HEK293 (cell line): ENCODE results near the gene HOXA10.

ENCODE experiments used
- CTCF ChIA-PET: fragments of 350-600 bp; formaldehyde crosslinking; extraction: SDS; loops from one replicate; lab custom pipeline; 2021; ENCODE audit warnings: antibody characterized with exemption; lab: Yijun Ruan, JAX
- POLR2A ChIA-PET: fragments of 300-600 bp; formaldehyde crosslinking; extraction: SDS; loops from one replicate; lab custom pipeline; 2020; ENCODE audit warnings: antibody characterized with exemption, inconsistent platforms; lab: Yijun Ruan, JAX
- H3K27ac ChIP-seq: fragments of 200-500 bp; sonication (Bioruptor generic); 2 replicates; pipeline ENCODE4 v1.5.1; 2014; ENCODE audit warnings: low read depth, low read length, control low read depth, inconsistent platforms; ENCODE audit errors: extremely low read depth
- H3K36me3 ChIP-seq, 2 experiments: fragments of 200-500 bp in 1 of 2; sonication (Bioruptor generic) in 1 of 2; 1 replicate in 1 of 2; 2 replicates in 1 of 2; pipeline ENCODE4 v1.5.1; 2014 to 2017; ENCODE audit warnings: inconsistent platforms in 2 of 2, low read length in 2 of 2; ENCODE audit not compliant: control insufficient read depth in 2 of 2, insufficient read depth in 1 of 2
- H3K4me1 ChIP-seq: fragments of 200-500 bp; sonication (Bioruptor generic); 2 replicates; pipeline ENCODE4 v1.5.1; 2014; ENCODE audit warnings: mild to moderate bottlenecking, low read length, inconsistent platforms; ENCODE audit not compliant: control insufficient read depth, insufficient read depth
- H3K4me3 ChIP-seq: 2 replicates; pipeline ENCODE4 v1.5.1; 2011; ENCODE audit warnings: low read depth, mild to moderate bottlenecking, control low read depth, low read length, moderate library complexity
- H3K9me3 ChIP-seq: fragments of 200-500 bp; sonication (Bioruptor generic); 2 replicates; pipeline ENCODE4 v1.5.1; 2014; ENCODE audit warnings: low read depth, low read length, inconsistent platforms; ENCODE audit not compliant: control insufficient read depth, insufficient read depth
- GLIS1 ChIP-seq: fragments of 450-650 bp; formaldehyde crosslinking; IDR thresholded peaks from 2 replicates; pipeline ENCODE4 v1.5.1; 2016; ENCODE audit warnings: missing biosample characterization, missing genetic modification characterization
- HOXD13 ChIP-seq: sonication (generic); formaldehyde crosslinking; IDR thresholded peaks from 2 replicates; pipeline ENCODE4 v1.8.0; 2022; ENCODE audit warnings: missing genetic modification reagents, borderline replicate concordance
- SP2 ChIP-seq: fragments of 450-650 bp; formaldehyde crosslinking; IDR thresholded peaks from 2 replicates; pipeline ENCODE4 v1.5.1; 2016; ENCODE audit warnings: missing biosample characterization, missing genetic modification characterization
- ZBTB7A ChIP-seq: fragments of 450-650 bp; formaldehyde crosslinking; IDR thresholded peaks from 2 replicates; pipeline ENCODE4 v1.5.1; 2016; ENCODE audit warnings: low read depth, missing biosample characterization, missing genetic modification characterization
- ZNF202 ChIP-seq: fragments of 450-650 bp; formaldehyde crosslinking; IDR thresholded peaks from 2 replicates; pipeline ENCODE4 v1.5.1; 2016; ENCODE audit warnings: missing biosample characterization, missing genetic modification characterization, borderline replicate concordance
- ZNF239 ChIP-seq: fragments of 450-650 bp; formaldehyde crosslinking; IDR thresholded peaks from 2 replicates; pipeline ENCODE4 v1.5.1; 2016; ENCODE audit warnings: missing biosample characterization, missing genetic modification characterization
- ZNF266 ChIP-seq: fragments of 450-650 bp; formaldehyde crosslinking; IDR thresholded peaks from 2 replicates; pipeline ENCODE4 v1.5.1; 2016; ENCODE audit warnings: missing biosample characterization, missing genetic modification characterization, low read depth
- ZNF341 ChIP-seq: fragments of 450-650 bp; formaldehyde crosslinking; IDR thresholded peaks from 2 replicates; pipeline ENCODE4; 2016; ENCODE audit warnings: low read depth, missing biosample characterization, missing genetic modification characterization
- ZNF37A ChIP-seq: fragments of 450-650 bp; IDR thresholded peaks from 2 replicates; pipeline ENCODE4 v1.5.1; 2018; ENCODE audit warnings: missing biosample characterization, missing genetic modification characterization
- ZNF394 ChIP-seq: fragments of 450-650 bp; formaldehyde crosslinking; IDR thresholded peaks from 2 replicates; pipeline ENCODE4 v1.5.1; 2016; ENCODE audit warnings: missing biosample characterization, missing genetic modification characterization, mild to moderate bottlenecking, moderate library complexity, borderline replicate concordance
- ZNF571 ChIP-seq: fragments of 450-650 bp; formaldehyde crosslinking; IDR thresholded peaks from 2 replicates; pipeline ENCODE4 v1.5.0; 2017; ENCODE audit warnings: missing biosample characterization, missing genetic modification characterization
- ZNF776 ChIP-seq: fragments of 450-650 bp; formaldehyde crosslinking; IDR thresholded peaks from 2 replicates; pipeline ENCODE4 v1.5.0; 2017; ENCODE audit warnings: missing biosample characterization, missing genetic modification characterization, borderline replicate concordance
- ZNF777 ChIP-seq: fragments of 450-650 bp; formaldehyde crosslinking; IDR thresholded peaks from 2 replicates; pipeline ENCODE4 v1.5.1; 2017; ENCODE audit warnings: missing biosample characterization, missing genetic modification characterization, borderline replicate concordance
- TF ChIP-seq, protein P1 (sequence below): fragments of 450-650 bp; formaldehyde crosslinking; IDR thresholded peaks from 2 replicates; pipeline ENCODE4 v1.5.1; 2016; ENCODE audit warnings: missing biosample characterization, missing genetic modification characterization
- TF ChIP-seq, protein P2 (sequence below): fragments of 450-650 bp; formaldehyde crosslinking; IDR thresholded peaks from 2 replicates; pipeline ENCODE4 v1.5.1; 2016; ENCODE audit warnings: missing biosample characterization, missing genetic modification characterization, borderline replicate concordance
- TF ChIP-seq, protein P3 (sequence below): fragments of 450-650 bp; IDR thresholded peaks from 2 replicates; pipeline ENCODE4 v1.5.1; 2018; ENCODE audit warnings: missing biosample characterization, missing genetic modification characterization
- TF ChIP-seq, protein P4 (sequence below): fragments of 450-650 bp; formaldehyde crosslinking; IDR thresholded peaks from 2 replicates; pipeline ENCODE4 v1.5.1; 2017; ENCODE audit warnings: missing biosample characterization, missing genetic modification characterization

Gene HOXA10

DNA sequence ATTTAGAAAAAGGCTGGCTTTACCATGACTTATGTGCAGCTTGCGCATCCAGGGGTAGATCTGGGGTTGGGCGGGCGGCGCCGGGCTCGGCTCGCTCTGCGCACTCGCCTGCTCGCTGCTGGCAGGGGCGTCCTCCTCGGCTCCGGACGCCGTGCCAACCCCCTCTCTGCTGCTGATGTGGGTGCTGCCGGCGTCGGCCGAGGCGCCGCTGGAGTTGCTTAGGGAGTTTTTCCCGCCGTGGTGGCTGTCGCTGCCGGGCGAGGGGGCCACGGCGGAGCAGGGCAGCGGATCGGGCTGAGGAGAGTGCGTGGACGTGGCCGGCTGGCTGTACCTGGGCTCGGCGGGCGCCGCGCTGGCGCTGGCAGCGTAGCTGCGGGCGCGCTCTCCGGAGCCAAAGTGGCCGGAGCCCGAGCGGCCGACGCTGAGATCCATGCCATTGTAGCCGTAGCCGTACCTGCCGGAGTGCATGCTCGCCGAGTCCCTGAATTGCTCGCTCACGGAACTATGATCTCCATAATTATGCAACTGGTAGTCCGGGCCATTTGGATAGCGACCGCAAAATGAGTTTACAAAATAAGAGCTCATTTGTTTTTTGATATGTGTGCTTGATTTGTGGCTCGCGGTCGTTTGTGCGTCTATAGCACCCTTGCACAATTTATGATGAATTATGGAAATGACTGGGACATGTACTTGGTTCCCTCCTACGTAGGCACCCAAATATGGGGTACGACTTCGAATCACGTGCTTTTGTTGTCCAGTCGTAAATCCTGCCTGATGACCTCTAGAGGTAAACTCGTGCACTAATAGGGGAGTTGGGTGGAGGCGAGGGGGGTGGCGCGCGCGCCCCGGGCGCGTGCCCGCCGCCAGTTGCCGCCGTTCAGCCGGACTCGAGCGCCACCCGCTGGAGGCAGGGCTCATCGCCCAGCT is 30.8 kb downstream of the HOXA10 start, which contains the start of gene HOXA5 (continued):
- TF ChIP-seq ZNF571 (tag by site-specific recombination) (no peak), ZNF777 (tag by site-specific recombination) (no peak), ZNF37A (tag by site-specific recombination) (no peak)
- TF ChIP-seq, protein P1, sequence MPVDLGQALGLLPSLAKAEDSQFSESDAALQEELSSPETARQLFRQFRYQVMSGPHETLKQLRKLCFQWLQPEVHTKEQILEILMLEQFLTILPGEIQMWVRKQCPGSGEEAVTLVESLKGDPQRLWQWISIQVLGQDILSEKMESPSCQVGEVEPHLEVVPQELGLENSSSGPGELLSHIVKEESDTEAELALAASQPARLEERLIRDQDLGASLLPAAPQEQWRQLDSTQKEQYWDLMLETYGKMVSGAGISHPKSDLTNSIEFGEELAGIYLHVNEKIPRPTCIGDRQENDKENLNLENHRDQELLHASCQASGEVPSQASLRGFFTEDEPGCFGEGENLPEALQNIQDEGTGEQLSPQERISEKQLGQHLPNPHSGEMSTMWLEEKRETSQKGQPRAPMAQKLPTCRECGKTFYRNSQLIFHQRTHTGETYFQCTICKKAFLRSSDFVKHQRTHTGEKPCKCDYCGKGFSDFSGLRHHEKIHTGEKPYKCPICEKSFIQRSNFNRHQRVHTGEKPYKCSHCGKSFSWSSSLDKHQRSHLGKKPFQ: no peak
- TF ChIP-seq, protein P2, sequence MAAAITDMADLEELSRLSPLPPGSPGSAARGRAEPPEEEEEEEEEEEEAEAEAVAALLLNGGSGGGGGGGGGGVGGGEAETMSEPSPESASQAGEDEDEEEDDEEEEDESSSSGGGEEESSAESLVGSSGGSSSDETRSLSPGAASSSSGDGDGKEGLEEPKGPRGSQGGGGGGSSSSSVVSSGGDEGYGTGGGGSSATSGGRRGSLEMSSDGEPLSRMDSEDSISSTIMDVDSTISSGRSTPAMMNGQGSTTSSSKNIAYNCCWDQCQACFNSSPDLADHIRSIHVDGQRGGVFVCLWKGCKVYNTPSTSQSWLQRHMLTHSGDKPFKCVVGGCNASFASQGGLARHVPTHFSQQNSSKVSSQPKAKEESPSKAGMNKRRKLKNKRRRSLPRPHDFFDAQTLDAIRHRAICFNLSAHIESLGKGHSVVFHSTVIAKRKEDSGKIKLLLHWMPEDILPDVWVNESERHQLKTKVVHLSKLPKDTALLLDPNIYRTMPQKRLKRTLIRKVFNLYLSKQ (tag by site-specific recombination): no peak

DNA sequence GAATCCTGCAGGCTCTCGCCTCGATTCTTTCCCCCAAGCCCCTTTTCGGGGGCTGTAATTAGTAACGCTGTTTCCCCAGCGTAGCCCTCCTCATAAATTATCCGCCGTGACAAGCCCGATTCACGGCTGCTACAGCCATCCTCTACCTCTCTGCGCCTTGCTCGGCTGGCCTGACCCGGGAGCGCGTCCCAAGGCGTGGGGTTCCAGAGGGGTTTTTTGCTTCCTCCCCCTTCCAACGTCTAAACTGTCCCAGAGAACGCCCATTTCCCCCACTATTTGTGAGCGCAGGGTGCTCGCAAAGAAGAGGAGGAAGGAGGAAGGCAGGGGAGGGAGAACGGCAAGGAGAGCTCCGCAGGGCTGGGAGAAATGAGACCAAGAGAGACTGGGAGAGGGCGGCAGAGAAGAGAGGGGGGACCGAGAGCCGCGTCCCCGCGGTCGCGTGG is 31.5 kb downstream of the HOXA10 start:
- H3K4me3 ChIP-seq: peak overlapping the region; percentile 79
- ChIA-PET POLR2A (interaction anchor here (0.6 to 1.6 kb wide), 8 partner anchors 12 to 1280 kb away, joined by 3 to 9 read pairs (median 4); partner anchors contain the start of genes HOXA4 and HOXA9), CTCF (interaction anchor here (0.7 to 4.4 kb wide), 17 partner anchors 11 to 460 kb away, joined by 3 to 34 read pairs (median 6); partner anchors contain the start of genes HOXA1 and HOXA7)
- H3K4me1 ChIP-seq: peaks cover 22% of the 10 kb centered on the region
- H3K9me3 ChIP-seq: no peaks in the 10 kb centered on the region
- H3K36me3 ChIP-seq: peaks cover 0 to 65% of the 10 kb centered on the region in 2 experiments; a peak in 2 of 3 replicates
- peak overlapping the region; percentile 98 for H3K27ac ChIP-seq
- TF ChIP-seq ZNF394 (tag by site-specific recombination): no peak
- TF ChIP-seq, protein P3, sequence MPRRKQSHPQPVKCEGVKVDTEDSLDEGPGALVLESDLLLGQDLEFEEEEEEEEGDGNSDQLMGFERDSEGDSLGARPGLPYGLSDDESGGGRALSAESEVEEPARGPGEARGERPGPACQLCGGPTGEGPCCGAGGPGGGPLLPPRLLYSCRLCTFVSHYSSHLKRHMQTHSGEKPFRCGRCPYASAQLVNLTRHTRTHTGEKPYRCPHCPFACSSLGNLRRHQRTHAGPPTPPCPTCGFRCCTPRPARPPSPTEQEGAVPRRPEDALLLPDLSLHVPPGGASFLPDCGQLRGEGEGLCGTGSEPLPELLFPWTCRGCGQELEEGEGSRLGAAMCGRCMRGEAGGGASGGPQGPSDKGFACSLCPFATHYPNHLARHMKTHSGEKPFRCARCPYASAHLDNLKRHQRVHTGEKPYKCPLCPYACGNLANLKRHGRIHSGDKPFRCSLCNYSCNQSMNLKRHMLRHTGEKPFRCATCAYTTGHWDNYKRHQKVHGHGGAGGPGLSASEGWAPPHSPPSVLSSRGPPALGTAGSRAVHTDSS (tag by site-specific recombination): peak; percentile 78
- no peak for TF ChIP-seq ZNF776 (tag by site-specific recombination)
- TF ChIP-seq ZBTB7A: no peak
- no peak for TF ChIP-seq HOXD13 (CRISPR knock-in tag)
- peak; percentile 29 for TF ChIP-seq SP2 (tag by site-specific recombination)
- no peak for TF ChIP-seq ZNF239 (tag by site-specific recombination)
- TF ChIP-seq, protein P4, sequence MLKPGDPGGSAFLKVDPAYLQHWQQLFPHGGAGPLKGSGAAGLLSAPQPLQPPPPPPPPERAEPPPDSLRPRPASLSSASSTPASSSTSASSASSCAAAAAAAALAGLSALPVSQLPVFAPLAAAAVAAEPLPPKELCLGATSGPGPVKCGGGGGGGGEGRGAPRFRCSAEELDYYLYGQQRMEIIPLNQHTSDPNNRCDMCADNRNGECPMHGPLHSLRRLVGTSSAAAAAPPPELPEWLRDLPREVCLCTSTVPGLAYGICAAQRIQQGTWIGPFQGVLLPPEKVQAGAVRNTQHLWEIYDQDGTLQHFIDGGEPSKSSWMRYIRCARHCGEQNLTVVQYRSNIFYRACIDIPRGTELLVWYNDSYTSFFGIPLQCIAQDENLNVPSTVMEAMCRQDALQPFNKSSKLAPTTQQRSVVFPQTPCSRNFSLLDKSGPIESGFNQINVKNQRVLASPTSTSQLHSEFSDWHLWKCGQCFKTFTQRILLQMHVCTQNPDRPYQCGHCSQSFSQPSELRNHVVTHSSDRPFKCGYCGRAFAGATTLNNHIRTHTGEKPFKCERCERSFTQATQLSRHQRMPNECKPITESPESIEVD: no peak
- peak; percentile 75; the same call in 1 of the 2 replicates for TF ChIP-seq ZNF266 (tag by site-specific recombination)
- no peak for TF ChIP-seq GLIS1 (tag by site-specific recombination)
- TF ChIP-seq ZNF341 (tag by site-specific recombination): peak; percentile 41; the same call in 1 of the 2 replicates
- no peak for TF ChIP-seq ZNF202
